ENCODE measurements around the gene MET. TPM values are rescaled to one million over a fixed set of nuclear protein-coding genes. Genes with fewer than 3 reads are reported as not detected.

Gene MET
- total RNA-seq, 1 experiment from 2014 or later = 5.0 TPM

DNA sequence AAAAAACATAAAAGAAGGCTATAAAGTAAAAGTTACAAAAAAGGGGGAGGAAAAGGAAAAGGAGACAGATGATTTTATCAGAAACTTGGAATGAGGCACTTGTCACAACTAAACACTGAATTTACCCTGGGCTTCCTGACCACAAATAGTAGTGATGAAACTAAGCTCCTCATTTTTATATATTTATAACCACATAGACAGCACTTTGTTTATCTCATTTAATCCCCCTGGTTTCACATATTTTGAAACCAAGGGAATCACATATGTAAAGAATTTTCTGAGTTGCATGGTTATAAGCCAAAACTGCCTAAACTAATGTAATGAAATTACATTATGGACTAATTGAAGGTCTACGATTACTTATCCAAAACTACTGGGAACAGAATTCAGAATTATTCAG is 39.6 kb upstream of the MET start:
- H4K20me1 ChIP-seq (ENCODE audit: control insufficient read depth, insufficient read depth, insufficient read length) = no peaks in the 10 kb centered on the region
- Mint-ChIP-seq H3K9me3 (no peaks in the 10 kb centered on the region; a peak in 1 of 5 replicates), H3K36me3 (ENCODE audit: insufficient read depth in 1 of 3, low read depth in 3 of 3) (no peaks in the 10 kb centered on the region), H3K4me3 (no peak overlapping the region), H3K27me3 (ENCODE audit: low read depth) (no peaks in the 10 kb centered on the region; the same call in 1 of the 2 replicates), H3K27ac (no peak overlapping the region), H3K4me1 (peaks cover 4 to 5% of the 10 kb centered on the region in 2 experiments; a peak in 3 of 4 replicates)
- no peak overlapping the region for H2BK20ac ChIP-seq (ENCODE audit: low read depth, low read length, poor library complexity, severe bottlenecking)
- WGBS (ENCODE audit: extremely low coverage, insufficient read length, low lambda C conversion rate) = no CpG with 5 or more reads among the region's 1 CpG
- H3K23ac ChIP-seq (ENCODE audit: insufficient read length, low read depth, low read length) = no peak overlapping the region
- H2AK5ac ChIP-seq (ENCODE audit: insufficient read length, low read length) = no peak overlapping the region
- no peak overlapping the region for H2BK15ac ChIP-seq (ENCODE audit: low read depth, low read length)
- H3K14ac ChIP-seq (ENCODE audit: insufficient read depth, low read length) = no peak overlapping the region
- H2BK120ac ChIP-seq (ENCODE audit: low read depth, low read length, poor library complexity, severe bottlenecking) = no peak overlapping the region
- no peak overlapping the region for H3K4me2 ChIP-seq (ENCODE audit: insufficient read depth, insufficient read length, low read length)
- H2BK5ac ChIP-seq (ENCODE audit: insufficient read length, low read length) = no peak overlapping the region
- H3K4ac ChIP-seq (ENCODE audit: low read depth, low read length) = no peak overlapping the region
- no peaks in the 10 kb centered on the region for H3K23me2 ChIP-seq (ENCODE audit: insufficient read length, low read depth, low read length, poor library complexity, severe bottlenecking)
- no peak for TF ChIP-seq CTCF (conservative IDR thresholded peaks at IDR 0.05)
- H3K56ac ChIP-seq (ENCODE audit: insufficient read length, low read depth, low read length) = no peak overlapping the region
- H4K5ac ChIP-seq (ENCODE audit: insufficient read length, low read depth, low read length) = no peak overlapping the region
- no peak overlapping the region for H2AFZ ChIP-seq (ENCODE audit: low read length)
- H3K27me3 ChIP-seq (ENCODE audit: insufficient read depth, low read length) = no peaks in the 10 kb centered on the region
- no peak overlapping the region for H3K27ac ChIP-seq (ENCODE audit: insufficient read length, low read depth, low read length)
- no peak overlapping the region for H2BK12ac ChIP-seq (ENCODE audit: insufficient read length, low read depth, low read length)
- no peak overlapping the region for H4K91ac ChIP-seq (ENCODE audit: insufficient read length, low read depth, low read length)
- H4K8ac ChIP-seq (replicated peaks; ENCODE audit: insufficient read length, low read depth, low read length) = no peak overlapping the region
- H3K9me3 ChIP-seq (ENCODE audit: control insufficient read depth, low read depth, low read length) = no peaks in the 10 kb centered on the region
- DNase-seq = no peak
- no peaks in the 10 kb centered on the region for H3K79me1 ChIP-seq (ENCODE audit: insufficient read depth, low read depth, low read length, poor library complexity, severe bottlenecking)
- no peak overlapping the region for H3T11ph ChIP-seq (ENCODE audit: low read length)
- no peak overlapping the region for H3K18ac ChIP-seq (ENCODE audit: insufficient read length, low read depth, low read length)
- H3K9ac ChIP-seq (ENCODE audit: extremely low read depth, insufficient read length, low read length) = no peak overlapping the region
- no peaks in the 10 kb centered on the region for H3K4me1 ChIP-seq (ENCODE audit: insufficient read depth, low read length)
- H3K79me2 ChIP-seq (ENCODE audit: insufficient read depth, low read length) = no peaks in the 10 kb centered on the region

Data from H9 (cell line).